GM21526 (cell line): ENCODE results near the gene FANCC.

Experiments used
- ATAC-seq: cut with Tn5 transposase; IDR thresholded peaks from one replicate; pipeline ENCODE4 v1.9.1; 2021; ENCODE audit warnings: moderate library complexity; ENCODE audit not compliant: unreplicated experiment, low FRiP score

FANCC gene

GRCh38 chr9:95057101-95057500 lies 260.4 kb downstream of the FANCC start:
- ATAC-seq, result no peak

DNA sequence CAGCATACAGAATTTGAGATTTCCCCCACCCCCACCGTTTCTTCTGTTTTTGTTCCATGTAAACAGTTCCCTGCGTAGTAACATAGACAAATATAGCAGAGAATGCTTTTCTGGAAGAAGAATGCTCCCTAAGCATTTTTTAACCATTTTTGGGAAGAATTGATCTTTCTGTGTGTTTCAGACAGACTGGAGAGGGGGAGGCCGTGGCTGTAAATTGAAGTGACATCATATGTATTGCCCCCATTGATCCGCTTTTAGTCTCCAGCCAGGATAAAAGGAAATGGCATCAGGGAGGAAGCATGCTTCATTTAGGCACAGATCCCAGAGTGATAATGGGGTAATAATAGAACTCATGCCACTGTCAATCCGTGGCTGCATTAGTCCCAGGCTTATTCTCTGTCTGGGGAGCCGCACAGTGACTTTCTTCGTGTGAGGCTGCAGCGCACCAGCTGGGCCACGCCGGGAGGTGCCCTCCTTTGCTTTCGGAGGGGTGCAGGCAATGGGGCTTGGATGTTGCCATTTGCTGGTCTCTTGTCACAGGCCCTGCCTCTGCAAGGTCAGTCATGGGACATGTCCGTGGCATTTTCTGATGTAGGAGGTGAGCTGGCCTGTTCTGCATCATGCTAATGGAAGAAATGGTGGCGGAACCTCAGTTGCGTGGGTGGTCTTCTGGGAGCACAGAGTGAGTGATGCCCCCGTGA lies 261.5 kb downstream of the FANCC start:
- ATAC-seq, result no peak

GRCh38 chr9:95055334-95055850 lies 262.1 kb downstream of the FANCC start:
- ATAC-seq, result no peak

- no peak for ATAC-seq
Measured at GRCh38 chr9:95053611-95054570, 263.6 kb downstream of the FANCC start.

GRCh38 chr9:95049761-95050160 lies 267.7 kb downstream of the FANCC start:
- no peak for ATAC-seq
